ENCODE results near the gene HOXB13.

DNA sequence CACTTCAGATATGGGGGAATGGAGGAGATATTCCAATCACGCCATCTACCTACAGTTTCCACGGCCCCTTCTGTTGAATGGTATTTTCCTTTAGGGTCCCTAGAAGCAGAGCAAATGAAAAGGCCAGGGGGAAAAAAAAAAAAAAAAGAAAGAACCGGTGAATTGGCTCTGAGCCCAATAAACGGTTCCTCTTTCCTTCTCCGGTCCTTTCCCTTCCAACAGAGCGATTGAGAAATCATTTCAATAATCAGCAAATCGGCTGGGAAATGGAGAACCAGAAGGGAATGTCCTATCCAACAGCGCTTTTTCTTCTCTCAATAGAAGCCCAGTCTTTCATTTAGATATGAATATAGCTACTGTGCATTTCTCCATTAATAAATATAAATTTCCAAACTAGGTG is 26.8 kb upstream of the HOXB13 start:
- TF ChIP-seq, protein P1, sequence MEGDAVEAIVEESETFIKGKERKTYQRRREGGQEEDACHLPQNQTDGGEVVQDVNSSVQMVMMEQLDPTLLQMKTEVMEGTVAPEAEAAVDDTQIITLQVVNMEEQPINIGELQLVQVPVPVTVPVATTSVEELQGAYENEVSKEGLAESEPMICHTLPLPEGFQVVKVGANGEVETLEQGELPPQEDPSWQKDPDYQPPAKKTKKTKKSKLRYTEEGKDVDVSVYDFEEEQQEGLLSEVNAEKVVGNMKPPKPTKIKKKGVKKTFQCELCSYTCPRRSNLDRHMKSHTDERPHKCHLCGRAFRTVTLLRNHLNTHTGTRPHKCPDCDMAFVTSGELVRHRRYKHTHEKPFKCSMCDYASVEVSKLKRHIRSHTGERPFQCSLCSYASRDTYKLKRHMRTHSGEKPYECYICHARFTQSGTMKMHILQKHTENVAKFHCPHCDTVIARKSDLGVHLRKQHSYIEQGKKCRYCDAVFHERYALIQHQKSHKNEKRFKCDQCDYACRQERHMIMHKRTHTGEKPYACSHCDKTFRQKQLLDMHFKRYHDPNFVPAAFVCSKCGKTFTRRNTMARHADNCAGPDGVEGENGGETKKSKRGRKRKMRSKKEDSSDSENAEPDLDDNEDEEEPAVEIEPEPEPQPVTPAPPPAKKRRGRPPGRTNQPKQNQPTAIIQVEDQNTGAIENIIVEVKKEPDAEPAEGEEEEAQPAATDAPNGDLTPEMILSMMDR (IDR thresholded peaks at IDR 0.05) = no peak
- TF ChIP-seq POLR2A (IDR thresholded peaks at IDR 0.05) = no peak
- TF ChIP-seq EP300 (IDR thresholded peaks at IDR 0.05) = no peak
- no peak for TF ChIP-seq POLR2AphosphoS5 (IDR thresholded peaks at IDR 0.05)

Measured in stomach (tissue), 4 donors.